Smooth muscle cell (in vitro differentiated cells): ENCODE measurements around the gene IGFL3. TPM values are rescaled to one million over a fixed set of nuclear protein-coding genes. Genes with fewer than 3 reads are reported as not detected.

Experiments
- DNase-seq: peaks from one replicate; lab custom pipeline; 2025; ENCODE audit not compliant: unreplicated experiment; lab: John Stamatoyannopoulos, UW
- H2AFZ ChIP-seq: fragments of 200-600 bp; sonication (generic); 2 replicates; pipeline ENCODE4 v1.6.0; 2016; ENCODE audit warnings: antibody characterized with exemption, low read depth, mild to moderate bottlenecking
- H3F3A ChIP-seq: fragments of 200-600 bp; sonication (generic); 2 replicates; pipeline ENCODE4 v1.6.0; 2017; ENCODE audit warnings: antibody characterized with exemption, low read depth
- H3K27ac ChIP-seq: fragments of 200-600 bp; sonication (generic); 2 replicates; pipeline ENCODE4 v1.5.1; 2016; ENCODE audit warnings: low read depth, mild to moderate bottlenecking
- H3K27me3 ChIP-seq: fragments of 200-600 bp; sonication (generic); 2 replicates; pipeline ENCODE4 v1.6.1; 2016; ENCODE audit warnings: low read depth, mild to moderate bottlenecking
- H3K36me3 ChIP-seq: fragments of 200-600 bp; sonication (generic); 2 replicates; pipeline ENCODE4 v1.5.1; 2016; ENCODE audit warnings: low read depth
- H3K4me1 ChIP-seq: fragments of 200-600 bp; sonication (generic); 2 replicates; pipeline ENCODE4 v1.5.1; 2016; ENCODE audit warnings: low read depth
- H3K4me2 ChIP-seq: fragments of 200-600 bp; sonication (generic); 2 replicates; pipeline ENCODE4 v1.6.0; 2016; ENCODE audit warnings: mild to moderate bottlenecking
- H3K4me3 ChIP-seq: fragments of 200-600 bp; sonication (generic); 2 replicates; pipeline ENCODE4 v1.5.1; 2016; ENCODE audit warnings: mild to moderate bottlenecking
- H3K79me2 ChIP-seq: fragments of 200-600 bp; sonication (generic); 2 replicates; pipeline ENCODE4 v1.6.0; 2016; ENCODE audit warnings: low read depth, mild to moderate bottlenecking
- H3K9ac ChIP-seq: fragments of 200-600 bp; sonication (generic); 2 replicates; pipeline ENCODE4 v1.6.0; 2016; ENCODE audit warnings: low read depth
- H3K9me3 ChIP-seq: fragments of 200-600 bp; sonication (generic); replicated peaks from 2 replicates; pipeline ENCODE4 v1.5.1; 2016; ENCODE audit warnings: low read depth
- H4K20me1 ChIP-seq: fragments of 200-600 bp; sonication (generic); 2 replicates; pipeline ENCODE4 v1.6.0; 2016; ENCODE audit warnings: low read depth
- WGBS: methylation state at CpG from one replicate; pipeline ENCODE4 v1.1.7; 2016; ENCODE audit warnings: low lambda C conversion rate; 5-methylcytosine and 5-hydroxymethylcytosine counted together
- polyA plus RNA-seq: library from polyadenylated mRNA; unstranded; fragments of >200 nt; fragmentation: Nextera tagmentation; extraction: Ambion mirVana; gene quantifications from 2 replicates; pipeline ENCODE4 v1.2.1, GENCODE V29; 2016
- total RNA-seq: library from RNA; depleted of rRNA; stranded (reverse); fragments of >200 nt; gene quantifications from 2 replicates; pipeline ENCODE4 v1.2.3, GENCODE V29; 2014
- TF ChIP-seq, protein P1 (sequence below): fragments of 200-600 bp; sonication (generic); IDR thresholded peaks from 2 replicates; pipeline ENCODE4 v1.5.1; 2017; ENCODE audit warnings: borderline replicate concordance, mild to moderate bottlenecking, antibody characterized with exemption; ENCODE audit not compliant: insufficient read depth, poor library complexity, severe bottlenecking

IGFL3 gene
- total and polyA plus RNA-seq, 2 experiments from 2014 or later: 5.9 to 10.2 TPM

DNA sequence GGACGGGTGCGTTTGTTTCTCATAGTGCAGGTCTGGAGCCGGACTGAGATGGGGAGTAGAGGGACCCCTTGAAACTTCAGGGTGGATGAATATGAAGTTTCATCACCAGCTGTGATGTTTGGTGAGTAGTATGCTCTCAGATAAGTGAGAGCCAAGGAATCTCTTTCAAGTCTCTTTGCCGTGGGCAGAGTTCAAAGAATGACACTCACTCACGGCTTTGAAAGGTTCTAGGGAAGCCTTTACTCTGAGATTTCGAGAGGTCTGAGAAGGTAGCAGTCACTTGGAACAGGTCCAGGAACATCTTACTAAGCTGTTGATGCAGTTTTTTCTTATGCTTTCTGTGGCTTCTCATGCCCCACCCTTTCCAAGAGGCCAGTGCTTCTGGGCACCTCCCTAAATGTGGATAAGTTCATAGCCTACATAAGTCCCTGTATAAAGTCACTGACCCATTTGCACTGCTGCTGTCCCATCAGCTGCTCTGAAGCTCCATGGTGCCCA, 23.4 kb upstream of the IGFL3 start, which contains the start of gene IGFL2:
TSS of gene IGFL2 (plus strand) at position 448 of the 498 bp plus-strand sequence. CDS start at position 489, 41 bp downstream.
- no peaks in the 10 kb centered on the region for H3K9me3 ChIP-seq
- peak within 1 kb of the TSS; percentile 12 for H3K4me3 ChIP-seq
- H3K4me2 ChIP-seq: peak within 1 kb of the TSS; percentile 79

DNA sequence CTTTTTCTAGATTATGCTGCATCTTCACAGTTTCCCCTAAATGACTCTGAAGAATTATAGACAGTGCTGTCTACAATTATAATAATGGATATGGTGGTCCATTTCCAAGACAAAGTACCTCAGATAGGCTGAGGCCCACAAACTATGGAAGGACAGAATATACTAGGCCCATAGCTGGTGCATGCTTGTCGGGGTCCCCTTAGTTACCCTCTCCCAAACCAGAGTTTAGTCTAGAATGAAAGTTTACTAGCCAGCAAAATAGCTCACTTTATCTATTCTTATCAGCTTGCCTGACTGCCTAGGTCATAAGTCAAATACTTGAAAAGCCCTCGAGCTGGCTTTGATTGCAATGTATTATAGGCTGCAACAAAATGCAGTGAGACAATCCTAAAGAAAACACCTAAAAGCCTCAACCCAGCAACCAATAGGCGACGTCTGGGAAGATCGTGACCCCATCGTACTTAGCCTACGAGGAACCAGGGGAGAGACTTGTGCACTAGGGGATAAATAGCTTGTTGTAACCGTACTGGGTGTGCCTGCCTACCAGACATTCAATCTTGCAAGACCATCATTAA, 22.8 kb upstream of the IGFL3 start:
- Histone ChIP-seq H3K4me1 (no peaks in the 10 kb centered on the region), H3K9me3 (no peaks in the 10 kb centered on the region), H3F3A (no peaks in the 10 kb centered on the region), H3K4me2 (no peak overlapping the region), H3K36me3 (no peaks in the 10 kb centered on the region), H3K9ac (no peak overlapping the region), H2AFZ (no peak overlapping the region), H3K79me2 (no peaks in the 10 kb centered on the region), H4K20me1 (no peaks in the 10 kb centered on the region), H3K27ac (peak overlapping the region; percentile 50), H3K4me3 (no peak overlapping the region), H3K27me3 (no peaks in the 10 kb centered on the region)
- TF ChIP-seq, protein P1, sequence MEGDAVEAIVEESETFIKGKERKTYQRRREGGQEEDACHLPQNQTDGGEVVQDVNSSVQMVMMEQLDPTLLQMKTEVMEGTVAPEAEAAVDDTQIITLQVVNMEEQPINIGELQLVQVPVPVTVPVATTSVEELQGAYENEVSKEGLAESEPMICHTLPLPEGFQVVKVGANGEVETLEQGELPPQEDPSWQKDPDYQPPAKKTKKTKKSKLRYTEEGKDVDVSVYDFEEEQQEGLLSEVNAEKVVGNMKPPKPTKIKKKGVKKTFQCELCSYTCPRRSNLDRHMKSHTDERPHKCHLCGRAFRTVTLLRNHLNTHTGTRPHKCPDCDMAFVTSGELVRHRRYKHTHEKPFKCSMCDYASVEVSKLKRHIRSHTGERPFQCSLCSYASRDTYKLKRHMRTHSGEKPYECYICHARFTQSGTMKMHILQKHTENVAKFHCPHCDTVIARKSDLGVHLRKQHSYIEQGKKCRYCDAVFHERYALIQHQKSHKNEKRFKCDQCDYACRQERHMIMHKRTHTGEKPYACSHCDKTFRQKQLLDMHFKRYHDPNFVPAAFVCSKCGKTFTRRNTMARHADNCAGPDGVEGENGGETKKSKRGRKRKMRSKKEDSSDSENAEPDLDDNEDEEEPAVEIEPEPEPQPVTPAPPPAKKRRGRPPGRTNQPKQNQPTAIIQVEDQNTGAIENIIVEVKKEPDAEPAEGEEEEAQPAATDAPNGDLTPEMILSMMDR: no peak
- 46% methylated on average over 8 of the region's 8 CpGs for WGBS
- no peak for DNase-seq

More for the DNA sequence above, 23.4 kb upstream of the IGFL3 start, which contains the start of gene IGFL2:
- no peaks in the 10 kb centered on the region for H3K36me3 ChIP-seq
- TF ChIP-seq, protein P1: no peak
- H3K27me3 ChIP-seq: no peaks in the 10 kb centered on the region
- H4K20me1 ChIP-seq: no peaks in the 10 kb centered on the region
- no peaks in the 10 kb centered on the region for H3K79me2 ChIP-seq
- DNase-seq: no peak
- no peaks in the 10 kb centered on the region for H3F3A ChIP-seq
- H3K27ac ChIP-seq: peak within 1 kb of the TSS; percentile 50
- WGBS: 40% methylated on average over 6 of the region's 6 CpGs
- no peak within 1 kb of the TSS for H2AFZ ChIP-seq
- H3K9ac ChIP-seq: no peak within 1 kb of the TSS
- H3K4me1 ChIP-seq: no peaks in the 10 kb centered on the region

DNA sequence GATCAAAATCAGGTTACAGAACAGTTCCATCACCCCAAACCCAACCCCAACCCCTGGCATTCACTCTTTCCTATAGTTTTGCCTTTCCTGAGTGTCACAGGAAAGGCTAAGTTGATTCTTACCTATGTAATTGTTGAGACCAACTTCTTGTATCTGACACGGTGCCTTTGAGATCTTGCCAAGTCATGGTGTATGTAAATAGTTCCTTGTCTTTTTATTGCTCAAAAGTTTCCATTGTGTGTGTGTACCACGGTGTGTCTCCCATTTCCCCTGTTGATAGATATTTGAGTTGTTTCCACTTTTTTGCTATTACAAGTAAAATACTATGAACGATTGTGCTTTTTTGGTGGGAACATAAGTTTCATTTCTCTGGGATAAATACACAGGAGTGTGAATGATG, 20.3 kb upstream of the IGFL3 start:
- Histone ChIP-seq H3K79me2 (no peaks in the 10 kb centered on the region), H4K20me1 (no peaks in the 10 kb centered on the region), H3K9ac (no peak overlapping the region), H3K9me3 (no peaks in the 10 kb centered on the region), H3K4me2 (no peak overlapping the region), H3F3A (no peaks in the 10 kb centered on the region), H3K36me3 (no peaks in the 10 kb centered on the region), H3K4me1 (no peaks in the 10 kb centered on the region), H2AFZ (no peak overlapping the region), H3K4me3 (no peak overlapping the region), H3K27me3 (no peaks in the 10 kb centered on the region), H3K27ac (no peak overlapping the region)
- WGBS: 84% methylated on average over 3 of the region's 3 CpGs
- TF ChIP-seq, protein P1: no peak
- DNase-seq: no peak

DNA sequence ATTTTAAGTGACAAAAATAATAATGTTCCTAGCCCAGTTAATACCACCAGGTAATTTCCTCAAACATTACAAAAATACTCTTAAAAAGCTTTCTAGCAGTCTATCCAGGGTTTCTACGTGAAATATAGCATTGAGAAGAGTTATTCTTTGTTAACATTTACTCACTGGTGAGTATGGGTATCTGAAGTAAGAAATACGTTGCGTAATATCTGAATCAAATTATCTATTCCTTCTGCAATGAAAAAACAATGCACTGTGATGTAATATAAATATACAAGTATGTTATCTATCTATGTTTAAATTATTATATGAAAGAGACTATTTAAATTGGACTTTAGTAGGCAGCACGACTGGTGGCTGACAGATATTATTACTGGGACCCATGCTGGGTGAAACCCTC, 17.8 kb upstream of the IGFL3 start:
- Histone ChIP-seq H3K9ac (no peak overlapping the region), H3K9me3 (no peaks in the 10 kb centered on the region), H2AFZ (no peak overlapping the region), H3K79me2 (no peaks in the 10 kb centered on the region), H3F3A (no peaks in the 10 kb centered on the region), H3K27ac (no peak overlapping the region), H3K4me1 (no peaks in the 10 kb centered on the region), H3K4me2 (no peak overlapping the region), H3K27me3 (no peaks in the 10 kb centered on the region), H4K20me1 (no peaks in the 10 kb centered on the region), H3K36me3 (no peaks in the 10 kb centered on the region), H3K4me3 (no peak overlapping the region)
- no peak for DNase-seq
- TF ChIP-seq, protein P1: no peak
- 92% methylated on average over 4 of the region's 4 CpGs for WGBS
